HUES48 (cell line): ENCODE measurements around the gene RAB32.
"Not testable (repeated sequence)": the region's sequence is repeated elsewhere in the genome, so short reads cannot be mapped to it uniquely, and the experiment has no call there.

Source experiments
- H3K27ac ChIP-seq: one replicate; pipeline ENCODE4 v1.7.0; 2013; ENCODE audit warnings: low read depth, low read length, inconsistent platforms
- H3K27me3 ChIP-seq: 2 replicates; pipeline ENCODE4 v1.6.1; 2013; ENCODE audit warnings: mild to moderate bottlenecking, low read length; ENCODE audit not compliant: control insufficient read depth, insufficient read depth
- H3K36me3 ChIP-seq: 2 replicates; pipeline ENCODE4 v1.6.1; 2013; ENCODE audit warnings: low read length; ENCODE audit not compliant: control insufficient read depth, insufficient read depth
- H3K4me1 ChIP-seq: 2 replicates; pipeline ENCODE4 v1.6.1; 2013; ENCODE audit warnings: mild to moderate bottlenecking, low read length; ENCODE audit not compliant: control insufficient read depth, insufficient read depth
- H3K4me3 ChIP-seq: 2 replicates; pipeline ENCODE4 v1.5.1; 2013; ENCODE audit warnings: mild to moderate bottlenecking, low read depth, low read length
- H3K9ac ChIP-seq: 2 replicates; pipeline ENCODE4 v1.6.1; 2013; ENCODE audit warnings: mild to moderate bottlenecking, low read depth, low read length, moderate library complexity
- H3K9me3 ChIP-seq: 2 replicates; pipeline ENCODE4 v1.6.1; 2013; ENCODE audit warnings: low read length; ENCODE audit not compliant: control insufficient read depth, insufficient read depth

RAB32 gene

DNA sequence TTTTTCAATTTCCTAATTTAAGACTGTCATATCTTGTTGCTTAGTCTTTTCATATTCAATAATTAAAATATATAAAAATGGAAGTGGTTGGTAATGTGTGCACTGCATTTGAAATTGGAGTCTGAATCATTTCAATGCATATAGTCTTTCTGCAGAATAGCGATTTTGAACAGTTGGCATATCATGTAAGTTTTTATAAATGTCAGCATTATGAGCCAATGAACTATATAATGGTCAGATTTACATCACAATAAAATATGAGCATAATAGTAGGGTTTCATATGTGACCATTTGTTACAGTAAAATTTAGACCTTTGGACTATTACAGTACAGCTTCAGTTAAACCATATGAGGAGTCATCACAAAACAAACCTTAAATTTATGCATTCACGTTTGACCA is 4.3 kb downstream of the RAB32 start:
- H3K27ac ChIP-seq: no peak overlapping the region
- no peak overlapping the region for H3K9ac ChIP-seq
- H3K27me3 ChIP-seq: no peaks in the 10 kb centered on the region
- peaks cover 17% of the 10 kb centered on the region for H3K4me1 ChIP-seq
- H3K36me3 ChIP-seq: peaks cover 18% of the 10 kb centered on the region
- H3K4me3 ChIP-seq: no peak overlapping the region
- H3K9me3 ChIP-seq: no peaks in the 10 kb centered on the region

DNA sequence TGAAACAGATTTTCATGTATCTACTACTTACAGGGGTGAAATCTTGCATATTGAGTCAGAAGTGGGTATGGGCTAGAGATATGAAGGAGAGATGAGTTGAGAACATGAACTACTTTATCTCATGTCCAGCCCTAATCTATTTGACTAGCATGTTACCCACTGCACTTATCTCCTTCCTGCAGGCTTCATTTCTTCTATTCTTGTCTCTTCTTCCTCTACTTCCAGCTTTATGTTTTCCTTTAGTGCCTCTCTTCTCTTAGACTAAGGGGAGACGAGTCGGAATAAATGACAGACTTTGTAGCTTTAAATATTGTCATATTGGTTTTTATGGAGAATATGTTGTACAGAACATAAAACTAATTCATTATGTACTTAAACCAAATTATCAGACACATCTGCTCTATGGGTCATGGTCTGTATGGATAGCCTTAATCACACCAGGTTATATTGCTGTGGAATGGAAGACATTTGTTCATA is 5.3 kb downstream of the RAB32 start:
- H3K9me3 ChIP-seq: no peaks in the 10 kb centered on the region
- H3K36me3 ChIP-seq: peaks cover 18% of the 10 kb centered on the region
- no peak overlapping the region for H3K4me3 ChIP-seq
- no peak overlapping the region for H3K9ac ChIP-seq
- H3K27ac ChIP-seq: no peak overlapping the region
- peaks cover 17% of the 10 kb centered on the region; the same call in 1 of the 2 replicates for H3K4me1 ChIP-seq
- H3K27me3 ChIP-seq: no peaks in the 10 kb centered on the region

DNA sequence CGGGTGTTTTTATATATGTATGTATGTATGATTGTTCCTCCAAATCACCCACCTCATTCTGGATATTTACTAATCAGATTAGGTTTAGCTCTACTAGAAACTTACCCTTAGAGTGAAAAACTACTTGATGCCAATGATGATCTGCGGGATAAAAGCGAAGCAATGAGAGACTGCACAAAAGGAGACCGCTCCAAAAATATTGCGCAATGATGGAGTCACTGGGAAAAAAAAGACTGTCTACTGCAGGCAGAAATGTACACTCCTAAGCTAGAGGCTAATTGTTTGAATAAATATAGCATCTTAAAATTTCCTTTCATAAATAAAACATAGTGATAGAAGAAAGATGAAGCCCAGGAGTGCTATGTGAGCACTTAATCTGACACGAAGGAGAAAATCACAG is 7.3 kb downstream of the RAB32 start:
- Histone ChIP-seq H3K27me3 (no peaks in the 10 kb centered on the region), H3K4me3 (no peak overlapping the region), H3K9ac (no peak overlapping the region), H3K27ac (no peak overlapping the region), H3K9me3 (no peaks in the 10 kb centered on the region), H3K4me1 (peaks cover 8% of the 10 kb centered on the region; the same call in 1 of the 2 replicates), H3K36me3 (peaks cover 27% of the 10 kb centered on the region)

DNA sequence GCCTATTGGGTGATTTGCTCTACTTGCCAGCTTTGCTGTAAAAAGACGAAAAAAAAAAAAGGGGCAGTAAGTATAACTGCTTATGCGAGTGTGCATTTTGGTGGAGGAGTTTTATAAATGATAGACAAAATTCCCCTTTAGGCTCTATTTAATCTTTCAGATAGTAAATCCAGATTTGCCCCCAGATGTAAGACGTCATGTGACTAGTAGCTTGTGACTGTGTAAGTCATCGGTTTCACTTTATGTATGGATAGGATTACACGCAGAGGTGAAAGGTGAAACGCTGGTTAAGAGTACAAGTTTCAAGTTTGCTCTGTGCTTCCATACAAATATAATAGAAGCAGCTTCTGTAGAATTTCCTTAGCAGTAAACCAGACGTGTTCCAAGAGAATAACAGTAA is 7.9 kb downstream of the RAB32 start:
- Histone ChIP-seq H3K9me3 (no peaks in the 10 kb centered on the region), H3K36me3 (peaks cover 27% of the 10 kb centered on the region), H3K27me3 (no peaks in the 10 kb centered on the region), H3K9ac (no peak overlapping the region), H3K4me1 (peaks cover 2% of the 10 kb centered on the region; the same call in 1 of the 2 replicates), H3K27ac (no peak overlapping the region), H3K4me3 (no peak overlapping the region)

DNA sequence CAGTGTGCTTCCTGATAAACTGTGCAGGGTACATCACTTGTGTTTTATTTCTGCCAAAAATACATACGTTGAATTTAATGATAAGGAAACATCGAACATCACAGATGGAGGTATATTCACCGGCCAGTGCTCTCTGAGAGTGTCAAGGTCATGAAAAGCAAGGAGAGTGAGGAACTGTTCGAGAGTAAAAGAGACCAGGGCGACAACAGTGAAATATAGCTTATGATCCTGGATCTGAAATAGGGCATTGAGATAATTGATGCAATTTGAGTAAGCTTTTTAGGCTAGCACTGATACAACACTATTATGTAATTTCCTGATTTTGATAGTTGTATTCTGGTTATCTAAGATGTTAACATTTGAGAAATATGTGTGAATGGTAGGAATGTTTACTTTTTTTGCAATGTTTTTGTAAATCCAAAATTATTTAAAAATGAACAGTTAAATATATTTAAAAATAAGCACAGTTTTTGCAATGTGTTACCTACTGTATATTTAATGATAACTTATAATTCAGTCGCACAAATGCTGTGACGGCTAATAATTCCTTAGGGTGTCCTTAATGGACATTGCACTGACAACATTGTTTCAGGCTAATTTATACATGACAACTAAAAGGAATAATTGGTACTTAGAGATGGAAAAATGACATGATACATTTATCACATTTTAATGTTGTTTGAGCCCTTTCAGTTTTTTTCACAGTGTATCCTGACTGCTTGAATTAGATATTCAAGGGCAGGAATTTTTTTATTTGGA is 9.9 kb downstream of the RAB32 start:
- peaks cover 27% of the 10 kb centered on the region for H3K36me3 ChIP-seq
- H3K4me3 ChIP-seq: no peak overlapping the region
- no peaks in the 10 kb centered on the region for H3K4me1 ChIP-seq
- H3K27ac ChIP-seq: no peak overlapping the region
- no peaks in the 10 kb centered on the region for H3K9me3 ChIP-seq
- no peak overlapping the region for H3K9ac ChIP-seq
- H3K27me3 ChIP-seq: no peaks in the 10 kb centered on the region

DNA sequence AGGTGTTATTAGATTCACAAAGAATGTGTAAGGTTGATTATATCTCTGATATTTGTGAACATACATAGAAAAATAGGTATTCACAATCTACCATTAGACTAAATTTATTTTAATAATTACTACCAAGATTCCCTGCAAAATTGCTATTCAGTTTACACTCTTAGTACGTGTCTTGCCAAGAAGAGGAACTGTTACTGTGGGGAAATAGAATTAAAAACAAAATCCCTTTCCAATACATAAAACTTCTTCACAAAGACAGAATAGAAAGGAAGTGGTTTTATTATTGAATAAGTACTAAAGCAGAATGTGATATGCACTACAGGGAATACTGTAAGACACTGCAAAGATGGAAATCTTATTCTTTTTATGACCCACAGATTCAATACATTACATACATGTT is 17.0 kb downstream of the RAB32 start:
- 0 out of 2 replicates have a peak, but pooled peaks cover 2% of the 10 kb centered on the region for H3K4me1 ChIP-seq
- no peaks in the 10 kb centered on the region for H3K36me3 ChIP-seq
- H3K27me3 ChIP-seq: no peaks in the 10 kb centered on the region
- no peaks in the 10 kb centered on the region for H3K9me3 ChIP-seq
- H3K27ac ChIP-seq: no peak overlapping the region
- no peak overlapping the region for H3K4me3 ChIP-seq
- H3K9ac ChIP-seq: no peak overlapping the region

DNA sequence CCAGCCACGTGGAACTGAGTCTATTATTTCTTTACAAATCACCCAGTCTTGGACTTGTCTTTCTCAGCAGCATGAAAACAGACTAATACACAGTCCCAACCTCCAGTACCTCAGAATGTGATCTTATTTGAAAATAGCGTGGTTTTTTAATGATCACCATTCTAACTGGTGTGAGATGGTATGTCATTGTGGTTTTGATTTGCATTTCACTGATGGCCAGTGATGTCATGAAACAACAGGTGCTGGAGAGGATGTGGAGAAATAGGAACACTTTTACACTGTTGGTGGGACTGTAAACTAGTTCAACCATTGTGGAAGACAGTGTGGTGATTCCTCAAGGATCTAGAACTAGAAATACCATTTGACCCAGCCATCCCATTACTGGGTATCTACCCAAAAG is 23.0 kb downstream of the RAB32 start:
- not testable (repeated sequence) for H3K4me1 ChIP-seq, H3K27me3 ChIP-seq, H3K36me3 ChIP-seq, H3K9ac ChIP-seq, H3K27ac ChIP-seq, H3K9me3 ChIP-seq, H3K4me3 ChIP-seq

DNA sequence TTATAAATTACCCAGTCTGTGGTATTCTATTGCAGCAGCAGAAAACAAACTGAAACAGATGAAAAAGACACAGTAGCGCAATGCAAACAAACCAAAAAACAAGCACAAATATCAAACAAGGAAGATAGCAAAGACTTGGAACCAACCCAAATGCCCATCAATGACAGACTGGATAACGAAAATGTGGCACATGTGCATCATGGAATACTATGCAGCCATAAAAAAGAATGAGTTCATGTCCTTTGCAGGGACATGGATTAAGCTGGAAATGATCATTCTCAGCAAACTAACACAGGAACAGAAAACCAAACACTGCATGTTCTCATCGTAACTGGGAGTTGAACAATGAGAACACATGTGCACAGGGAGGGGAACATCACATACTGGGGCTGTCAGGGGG is 25.0 kb downstream of the RAB32 start:
- not testable (repeated sequence) for H3K9ac ChIP-seq, H3K9me3 ChIP-seq, H3K27ac ChIP-seq, H3K4me1 ChIP-seq, H3K36me3 ChIP-seq, H3K4me3 ChIP-seq, H3K27me3 ChIP-seq

DNA sequence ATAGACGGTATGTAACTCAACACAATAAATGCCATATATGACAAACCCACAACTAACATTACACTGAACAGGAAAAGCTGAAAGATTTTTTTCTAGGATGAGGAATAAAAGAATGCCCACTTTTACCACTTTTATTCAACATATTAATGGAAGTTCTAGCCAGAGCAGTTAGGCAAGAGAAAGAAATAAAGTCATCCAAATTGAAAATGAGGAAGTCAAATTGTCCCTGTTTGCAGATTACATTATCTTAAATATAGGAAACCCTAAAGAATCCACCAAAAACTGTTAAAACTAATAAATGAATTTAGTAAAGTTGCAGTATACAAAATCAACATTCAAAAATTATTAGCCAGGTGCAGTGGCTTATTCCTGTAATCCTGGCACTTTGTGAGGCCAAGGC is 30.6 kb downstream of the RAB32 start:
- Histone ChIP-seq H3K4me1 (no peaks in the 10 kb centered on the region), H3K36me3 (no peaks in the 10 kb centered on the region), H3K9ac (no peak overlapping the region), H3K27me3 (no peaks in the 10 kb centered on the region), H3K9me3 (no peaks in the 10 kb centered on the region), H3K4me3 (no peak overlapping the region), H3K27ac (no peak overlapping the region)

DNA sequence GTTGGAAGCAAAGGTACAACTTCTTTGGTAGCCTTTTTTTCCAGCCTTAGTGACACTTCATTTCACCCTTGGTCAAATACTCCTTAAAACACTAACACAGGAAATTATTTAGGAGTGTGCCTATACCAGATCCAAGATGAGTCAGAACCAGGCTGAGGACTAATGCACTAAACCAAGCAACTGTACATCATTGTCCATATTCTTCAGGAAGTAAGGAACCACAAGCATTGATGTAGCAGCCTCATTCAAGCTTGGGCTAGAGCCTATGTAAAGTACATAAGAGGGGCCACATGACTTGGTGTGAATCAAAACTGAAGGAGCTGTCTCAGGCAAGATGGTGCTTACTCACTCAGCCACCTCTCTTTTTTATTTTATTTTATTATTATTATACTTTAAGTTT is 34.4 kb downstream of the RAB32 start:
- no peak overlapping the region for H3K27ac ChIP-seq
- H3K27me3 ChIP-seq: no peaks in the 10 kb centered on the region
- H3K9me3 ChIP-seq: no peaks in the 10 kb centered on the region
- no peak overlapping the region for H3K4me3 ChIP-seq
- no peaks in the 10 kb centered on the region for H3K4me1 ChIP-seq
- H3K36me3 ChIP-seq: no peaks in the 10 kb centered on the region
- no peak overlapping the region for H3K9ac ChIP-seq

DNA sequence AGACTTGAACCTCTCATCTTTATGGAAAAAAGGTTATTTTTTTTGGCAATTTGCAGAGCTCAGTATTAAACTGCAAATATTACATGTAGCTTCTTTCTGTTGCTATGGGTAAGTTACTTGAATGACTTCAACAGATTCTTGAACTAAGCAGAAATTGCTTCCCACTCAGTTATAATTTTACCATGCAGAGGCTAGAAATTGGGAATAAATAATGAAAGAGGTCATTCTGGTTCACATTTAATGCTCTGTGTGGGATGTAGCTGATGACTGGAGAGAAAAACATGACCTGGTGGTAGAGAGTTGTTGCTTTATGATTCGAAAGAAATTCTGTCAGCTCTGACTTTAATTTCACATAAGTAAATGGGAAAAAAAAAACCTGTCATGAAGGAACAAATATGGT is 38.3 kb downstream of the RAB32 start:
- no peak overlapping the region for H3K9ac ChIP-seq
- no peak overlapping the region for H3K27ac ChIP-seq
- no peaks in the 10 kb centered on the region for H3K4me1 ChIP-seq
- H3K9me3 ChIP-seq: no peaks in the 10 kb centered on the region
- no peaks in the 10 kb centered on the region for H3K27me3 ChIP-seq
- H3K4me3 ChIP-seq: no peak overlapping the region
- H3K36me3 ChIP-seq: no peaks in the 10 kb centered on the region
